GM18951 (cell line): ENCODE results near the gene TMEM217.

Experiments
- POLR2A ChIP-seq: IDR thresholded peaks from 4 replicates; pipeline ENCODE4 v1.6.1; 2011; ENCODE audit warnings: mild to moderate bottlenecking; ENCODE audit not compliant: insufficient read length, insufficient read depth; ENCODE audit errors: extremely low read depth
- in situ Hi-C: fragments of 300-500 bp; cut with MboI; formaldehyde crosslinking; loops from one replicate; pipeline ENCODE4 v1.12.0; 2022; ENCODE audit warnings: low sequenced_read_pairs, mixed read lengths, inconsistent platforms; ENCODE audit not compliant: unreplicated experiment

TMEM217 gene

DNA sequence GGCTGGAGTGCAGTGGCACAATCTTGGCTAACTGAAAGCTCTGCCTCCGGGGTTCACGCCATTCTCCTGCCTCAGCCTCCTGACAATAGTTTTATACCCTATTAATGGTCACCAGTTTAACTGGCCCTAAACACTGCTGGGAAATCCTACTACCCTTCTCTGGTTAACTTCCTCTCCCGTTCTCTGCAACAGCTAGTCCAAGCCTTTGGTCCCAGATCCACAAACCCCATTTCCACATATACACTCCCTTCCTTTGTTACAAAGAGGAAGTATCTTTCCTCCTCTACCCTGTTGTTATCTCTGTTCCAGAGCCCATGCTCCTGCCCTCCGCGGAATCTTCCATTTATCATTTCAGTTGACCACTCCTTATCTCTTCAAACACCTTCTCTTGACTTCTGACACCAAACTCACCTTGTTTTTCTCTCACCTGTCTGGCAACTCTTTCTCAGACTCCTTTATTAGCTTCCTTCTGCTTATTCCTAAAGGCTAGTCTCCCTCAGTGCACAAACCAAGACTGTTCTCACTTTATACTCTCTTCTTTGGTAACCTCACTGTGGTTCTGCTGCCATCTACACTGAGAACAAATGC is 25.4 kb downstream of the TMEM217 start:
- no peak for TF ChIP-seq POLR2A
- in situ Hi-C loops: no loop called here

DNA sequence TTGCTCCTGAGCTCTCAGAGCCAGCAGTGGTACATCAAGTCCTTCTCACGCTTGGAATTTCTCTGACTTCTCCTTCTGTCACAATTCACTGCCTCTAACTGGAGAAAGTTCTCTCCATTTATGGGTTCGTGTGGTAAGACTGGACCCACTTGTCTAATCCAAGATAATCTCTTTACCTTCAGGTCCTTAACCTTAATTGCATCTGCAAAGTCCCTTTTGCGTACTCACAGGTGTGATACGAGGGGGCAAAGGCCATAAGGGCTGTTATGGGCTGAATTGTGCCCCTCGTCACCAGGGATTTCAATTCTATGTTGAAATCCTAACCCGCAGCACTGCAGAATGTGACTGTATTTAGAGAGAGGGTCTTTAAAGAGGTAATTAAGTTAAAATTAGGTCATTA is 27.8 kb downstream of the TMEM217 start:
- TF ChIP-seq POLR2A: no peak
- in situ Hi-C loops: no loop called here

DNA sequence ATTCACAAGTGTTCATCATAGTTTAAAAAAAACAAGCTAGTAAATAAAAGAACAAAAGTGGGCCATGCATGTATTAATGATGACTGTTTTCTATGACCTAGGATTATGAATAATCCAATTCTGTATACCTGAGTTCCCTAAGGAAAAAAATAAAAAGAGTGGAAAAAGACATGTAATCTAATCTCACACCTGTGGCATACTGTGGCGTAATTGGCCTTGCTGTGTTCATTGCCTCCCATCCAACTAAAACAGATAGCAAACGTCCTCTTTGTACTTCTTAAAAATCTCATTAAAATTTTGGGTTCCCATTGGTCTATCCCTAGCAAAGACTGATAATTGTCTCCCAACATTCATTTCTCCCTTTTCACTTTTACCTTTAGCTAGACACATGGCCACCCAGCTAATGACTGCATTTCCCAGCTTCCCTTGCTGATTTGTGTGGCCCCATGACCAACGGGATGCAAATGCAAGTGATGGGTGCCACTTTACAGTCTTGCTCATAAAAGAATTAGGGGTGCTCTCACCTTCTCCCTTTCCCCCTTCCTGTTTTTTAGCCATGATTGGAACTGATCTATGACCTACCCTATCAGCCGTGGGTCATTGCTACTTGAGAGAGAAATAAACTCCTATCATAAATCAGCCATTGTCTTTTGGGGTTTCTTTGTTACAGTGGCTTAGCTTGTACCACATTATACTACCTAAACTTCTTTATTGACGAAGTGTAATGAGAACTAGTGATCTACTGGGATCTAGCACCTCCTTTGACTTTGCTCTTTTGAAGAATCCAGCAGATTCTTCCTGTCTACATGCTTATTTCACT is 32.4 kb downstream of the TMEM217 start:
- TF ChIP-seq POLR2A: no peak
- in situ Hi-C loops: no loop called here

DNA sequence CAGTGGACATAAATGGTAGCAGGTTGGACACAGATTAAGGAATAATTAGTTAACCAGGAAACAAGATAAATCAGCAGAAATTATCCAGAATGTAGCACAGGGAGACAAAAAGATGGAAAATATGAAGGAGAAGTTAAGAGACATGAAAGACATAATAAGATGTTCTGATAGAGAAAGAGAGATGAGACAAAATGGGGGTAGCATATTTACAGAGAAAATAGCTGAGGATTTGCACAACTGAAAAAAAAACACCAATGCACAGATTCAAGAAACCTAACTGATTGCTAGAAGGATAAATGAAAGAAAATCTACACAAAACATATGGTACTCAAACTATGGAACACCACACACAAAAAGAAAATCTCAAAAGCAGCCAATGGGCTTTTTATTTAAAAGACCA is 35.0 kb downstream of the TMEM217 start:
- no peak for TF ChIP-seq POLR2A
- in situ Hi-C loops: loop anchor here (25.0 kb wide), 1 partner anchor 611 kb away; no protein-coding TSS in a partner anchor

DNA sequence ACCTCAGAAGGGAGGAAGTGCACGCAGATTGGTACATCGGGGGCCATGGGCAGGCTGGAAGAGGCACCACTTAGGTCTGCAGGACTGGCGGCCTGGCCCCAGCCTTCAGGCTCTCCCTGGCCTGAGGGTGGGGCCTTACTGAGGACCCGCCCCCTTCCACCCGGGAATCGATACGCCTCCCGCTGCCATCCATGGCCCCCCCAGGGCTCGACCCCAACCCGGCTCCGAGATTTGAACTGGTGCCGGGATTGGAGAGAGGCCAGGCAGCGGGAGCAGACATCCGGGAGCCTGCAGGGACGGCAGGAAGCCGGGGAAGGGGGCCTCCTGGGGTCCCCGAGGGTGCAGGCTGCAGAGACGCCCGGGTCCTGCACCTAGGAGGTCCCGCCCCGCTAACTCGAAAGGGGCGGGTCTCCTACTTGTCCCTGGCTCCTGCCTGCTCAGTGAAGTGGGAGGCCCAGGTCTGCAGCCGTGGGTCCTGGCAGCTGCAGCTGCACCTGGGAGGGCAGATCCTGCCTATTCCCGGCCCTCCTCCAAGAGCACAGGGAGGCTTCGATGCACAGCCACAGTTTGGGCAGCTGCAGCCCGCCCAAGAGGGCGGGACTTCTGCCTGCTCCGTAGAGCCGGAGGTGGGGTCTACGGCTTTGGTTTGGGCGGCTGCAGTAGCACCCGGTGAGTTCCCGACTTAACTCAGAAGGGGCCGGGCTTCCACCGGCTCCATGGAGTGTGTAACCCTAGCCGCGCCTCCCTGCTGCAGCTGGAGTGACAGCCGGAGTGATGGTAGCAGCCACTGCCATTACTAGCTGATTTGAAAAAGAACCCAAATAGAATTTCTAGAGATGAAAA is 35.6 kb downstream of the TMEM217 start:
- in situ Hi-C loops: loop anchor here (25.0 kb wide), 1 partner anchor 610 kb away; no protein-coding TSS in a partner anchor
- TF ChIP-seq POLR2A: peak; percentile 24

DNA sequence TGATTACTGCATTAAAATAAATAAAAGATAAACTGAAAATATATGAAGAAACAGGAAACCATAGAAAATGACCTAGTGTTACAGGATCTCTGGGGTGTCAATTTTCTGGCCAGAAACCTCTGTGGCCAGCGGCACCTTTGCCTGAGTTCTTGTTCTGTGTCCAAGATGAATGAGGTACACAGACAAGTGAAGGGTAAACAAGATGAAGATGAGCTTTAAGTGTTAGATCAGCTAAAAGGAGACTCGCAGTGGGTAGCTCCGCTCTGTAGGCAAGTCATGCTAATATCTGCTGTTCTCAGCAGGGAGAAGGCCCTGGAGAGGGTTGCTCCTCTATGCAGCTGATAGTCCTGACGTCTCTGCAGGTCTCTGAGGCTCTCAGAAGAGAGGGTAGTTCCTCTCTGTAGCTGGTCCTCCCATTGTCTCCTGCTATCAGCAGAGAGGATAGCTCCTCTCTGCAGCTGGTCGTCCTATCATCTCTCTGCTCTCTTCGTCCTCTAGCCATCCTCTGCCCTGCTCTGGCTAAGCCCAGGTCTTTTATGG is 36.3 kb downstream of the TMEM217 start:
- TF ChIP-seq POLR2A: no peak
- in situ Hi-C loops: loop anchor here (25.0 kb wide), 1 partner anchor 609 kb away; no protein-coding TSS in a partner anchor

DNA sequence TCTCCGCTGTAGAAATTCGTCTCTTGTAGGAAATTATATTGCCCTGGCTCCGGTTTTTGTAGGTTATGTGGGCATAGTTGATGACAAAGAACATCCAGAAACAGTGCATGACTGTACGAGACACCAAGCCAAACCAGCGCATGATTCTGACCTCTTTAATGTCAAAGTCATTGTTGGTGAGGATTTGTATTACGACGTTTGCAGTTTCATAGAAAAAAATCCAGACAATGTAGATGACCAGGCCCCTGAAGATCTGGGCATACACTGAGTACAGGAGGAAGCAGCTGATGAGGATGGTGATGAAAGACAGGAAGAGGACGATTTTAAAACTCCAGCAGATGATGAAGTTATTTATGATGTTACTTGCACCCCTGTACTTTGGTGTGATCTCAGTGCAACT is 39.4 kb downstream of the TMEM217 start:
- in situ Hi-C loops: loop anchor here (25.0 kb wide), 1 partner anchor 606 kb away; no protein-coding TSS in a partner anchor
- TF ChIP-seq POLR2A: no peak

DNA sequence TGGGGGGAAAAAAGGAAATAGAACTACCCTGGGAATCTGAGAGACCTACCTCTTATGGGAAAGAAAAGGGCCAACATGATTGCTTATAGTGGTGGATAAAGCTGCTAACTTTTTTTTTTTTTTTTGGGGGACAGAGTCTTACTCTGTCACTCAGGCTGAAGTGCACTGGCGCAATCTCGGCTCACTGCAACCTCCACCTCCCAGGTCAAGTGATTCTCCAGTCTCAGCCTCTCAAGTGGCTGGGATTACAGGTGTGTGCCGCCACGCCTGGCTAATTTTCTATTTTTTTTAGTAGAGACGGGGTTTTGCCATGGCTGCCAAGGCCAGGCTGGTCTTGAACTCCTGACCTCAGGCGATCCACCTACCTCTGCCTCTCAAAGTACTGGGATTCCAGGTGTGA is 39.9 kb downstream of the TMEM217 start:
- no peak for TF ChIP-seq POLR2A
- in situ Hi-C loops: loop anchor here (25.0 kb wide), 1 partner anchor 606 kb away; no protein-coding TSS in a partner anchor

DNA sequence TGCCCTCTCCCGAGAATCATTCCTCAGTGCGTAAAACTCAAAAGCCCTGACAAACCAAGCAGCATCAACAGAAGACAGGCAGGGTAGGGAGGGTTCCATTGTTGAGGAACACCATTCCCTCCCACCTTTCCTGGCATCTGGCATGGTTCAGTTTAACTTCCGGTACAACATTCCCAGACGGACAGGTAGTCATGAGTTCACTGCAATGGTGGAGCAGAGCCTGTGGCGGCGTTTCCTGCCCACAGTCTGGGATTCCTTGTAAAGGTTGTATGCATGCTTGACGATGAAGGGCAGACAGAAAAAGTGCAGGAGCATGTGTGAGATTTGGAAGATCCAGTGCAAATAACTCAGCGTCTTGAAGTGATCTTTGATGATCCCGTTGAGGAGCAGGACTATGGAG is 45.7 kb downstream of the TMEM217 start:
- no peak for TF ChIP-seq POLR2A
- in situ Hi-C loops: loop anchor here (25.0 kb wide), 1 partner anchor 600 kb away; no protein-coding TSS in a partner anchor

DNA sequence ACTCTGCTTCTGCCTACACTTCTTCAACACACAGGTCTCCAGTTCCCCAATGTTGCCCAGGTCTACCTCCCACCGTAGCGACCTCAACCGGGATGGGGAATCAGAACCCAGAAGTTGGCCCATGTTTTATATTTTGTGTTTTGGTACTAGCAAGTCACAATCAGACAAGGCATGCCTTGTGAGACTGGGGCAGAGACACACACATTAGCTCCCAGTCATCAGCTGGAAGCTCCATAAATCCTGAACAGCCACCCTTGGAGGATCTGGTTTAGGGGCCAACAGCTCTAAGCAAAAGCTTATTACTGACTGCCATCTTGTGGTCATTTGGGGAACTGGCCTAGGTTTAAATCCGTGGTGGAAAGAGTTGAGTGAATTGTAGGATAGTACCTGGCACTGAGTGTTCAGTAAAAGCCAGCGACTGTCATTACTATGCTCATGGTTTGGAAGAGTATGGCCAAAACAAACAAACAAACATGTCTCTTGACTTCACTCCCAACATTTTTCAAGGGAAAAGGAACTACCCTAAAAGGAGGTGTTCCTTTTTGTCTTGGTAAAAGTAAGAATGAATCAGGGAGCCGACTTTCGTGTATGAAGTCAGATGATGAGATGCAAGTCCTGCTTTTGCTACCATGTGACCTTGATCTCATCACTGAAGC is 47.5 kb downstream of the TMEM217 start:
- no peak for TF ChIP-seq POLR2A
- in situ Hi-C loops: loop anchor here (25.0 kb wide), 1 partner anchor 598 kb away; no protein-coding TSS in a partner anchor

DNA sequence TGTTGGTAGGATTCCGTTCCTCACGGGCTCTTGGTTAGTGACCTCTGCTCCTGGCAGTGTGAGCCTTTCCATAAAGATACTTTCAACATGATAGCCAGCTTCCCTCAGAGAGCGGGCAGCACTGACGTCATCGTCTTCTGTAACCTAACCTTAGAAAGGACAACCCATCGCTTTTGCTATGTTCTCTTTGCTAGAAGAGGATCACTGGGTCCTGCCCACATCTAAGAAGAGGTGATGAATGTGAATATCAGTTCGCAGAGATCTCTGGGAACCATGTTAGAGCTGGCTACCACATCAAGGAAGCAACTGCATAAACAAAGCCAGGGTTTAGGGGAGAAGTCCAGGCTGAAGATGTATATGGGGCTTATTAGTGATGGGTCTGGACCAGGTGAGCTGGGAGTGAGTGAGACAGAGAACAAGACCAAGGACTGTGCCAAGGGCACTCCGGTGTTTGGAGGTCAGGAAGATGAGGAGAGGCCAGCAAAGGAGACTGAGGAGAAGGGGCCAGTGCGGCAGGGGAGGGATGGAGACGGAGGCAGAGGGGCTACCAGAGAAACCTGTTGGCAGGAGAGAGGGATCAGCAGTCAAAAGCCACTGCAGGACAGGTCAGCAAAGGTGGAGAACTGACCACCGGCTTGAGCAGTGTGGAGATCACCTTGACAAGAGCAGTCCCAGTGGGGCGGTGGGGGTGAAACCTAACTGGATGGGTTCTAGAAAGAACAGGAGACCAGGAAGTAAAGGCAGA is 48.3 kb downstream of the TMEM217 start:
- in situ Hi-C loops: loop anchor here (10.0 to 25.0 kb wide), 3 partner anchors 185 to 597 kb away; no protein-coding TSS in a partner anchor

More for the DNA sequence above, 48.3 kb downstream of the TMEM217 start:
- TF ChIP-seq POLR2A: no peak
